GM19025 (cell line): ENCODE measurements around the gene SYNE2.
"Not testable (repeated sequence)": the region's sequence is repeated elsewhere in the genome, so short reads cannot be mapped to it uniquely, and the experiment has no call there.

Experiments
- ATAC-seq: cut with Tn5 transposase; IDR thresholded peaks from one replicate; pipeline ENCODE4 v1.9.1; 2021; ENCODE audit warnings: mild to moderate bottlenecking, low read depth, moderate library complexity; ENCODE audit not compliant: unreplicated experiment

SYNE2 gene

GRCh38 chr14:64012003-64012402, 159.2 kb downstream of the SYNE2 start:
- no peak for ATAC-seq

DNA sequence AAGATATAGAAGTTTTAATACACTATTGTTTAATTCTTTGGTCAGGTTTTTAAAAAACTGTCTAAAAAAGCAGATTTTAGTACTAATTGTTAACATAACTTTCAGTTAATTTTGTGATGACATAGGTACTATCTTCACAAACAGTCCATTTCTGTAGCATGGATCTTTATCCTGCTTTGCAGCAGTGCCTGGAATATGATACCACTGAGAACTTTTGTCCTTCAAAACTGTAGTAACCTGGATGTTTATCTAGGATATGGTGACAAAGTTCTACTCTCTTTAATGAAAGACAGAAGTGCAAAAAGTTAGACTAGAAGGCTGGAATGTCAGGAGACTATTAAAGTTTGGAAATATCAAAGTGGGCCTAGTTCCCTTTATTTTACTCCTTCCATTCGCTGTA, 159.9 kb downstream of the SYNE2 start:
- ATAC-seq: no peak

GRCh38 chr14:64025479-64025878, 172.7 kb downstream of the SYNE2 start:
- no peak for ATAC-seq

- no peak for ATAC-seq
These were observed 173.8 kb downstream of the SYNE2 start for GRCh38 chr14:64026600-64026999.

GRCh38 chr14:64035143-64035542, 182.3 kb downstream of the SYNE2 start:
- no peak for ATAC-seq

DNA sequence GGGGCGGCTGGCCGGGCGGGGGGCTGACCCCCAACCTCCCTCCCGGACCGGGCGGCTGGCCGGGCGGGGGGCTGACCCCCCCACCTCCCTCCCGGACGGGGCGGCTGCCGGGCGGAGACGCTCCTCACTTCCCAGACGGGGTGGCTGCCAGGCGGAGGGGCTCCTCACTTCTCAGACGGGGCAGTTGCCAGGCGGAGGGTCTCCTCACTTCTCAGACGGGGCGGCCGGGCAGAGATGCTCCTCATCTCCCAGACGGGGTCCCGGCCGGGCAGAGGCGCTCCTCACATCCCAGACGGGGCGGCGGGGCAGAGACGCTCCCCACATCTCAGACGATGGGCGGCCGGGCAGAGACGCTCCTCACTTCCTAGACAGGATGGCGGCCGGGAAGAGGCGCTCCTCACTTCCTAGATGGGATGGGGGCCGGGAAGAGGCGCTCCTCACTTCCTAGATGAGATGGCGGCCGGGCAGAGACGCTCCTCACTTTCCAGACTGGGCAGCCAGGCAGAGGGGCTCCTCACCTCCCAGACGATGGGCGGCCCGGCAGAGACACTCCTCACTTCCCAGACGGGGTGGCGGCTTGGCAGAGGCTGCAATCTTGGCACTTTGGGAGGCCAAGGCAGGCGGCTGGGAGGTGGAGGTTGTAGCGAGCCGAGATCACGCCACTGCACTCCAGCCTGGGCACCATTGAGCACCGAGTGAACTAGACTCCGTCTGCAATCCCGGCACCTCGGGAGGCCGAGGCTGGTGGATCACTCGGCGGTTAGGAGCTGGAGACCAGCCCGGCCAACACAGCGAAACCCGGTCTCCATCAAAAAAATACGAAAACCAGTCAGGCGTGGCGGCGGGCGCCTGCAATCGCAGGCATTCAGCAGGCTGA, 185.3 kb downstream of the SYNE2 start:
- ATAC-seq: not testable (repeated sequence)

- ATAC-seq: no peak
These were observed 186.2 kb downstream of the SYNE2 start for GRCh38 chr14:64038841-64039542.

DNA sequence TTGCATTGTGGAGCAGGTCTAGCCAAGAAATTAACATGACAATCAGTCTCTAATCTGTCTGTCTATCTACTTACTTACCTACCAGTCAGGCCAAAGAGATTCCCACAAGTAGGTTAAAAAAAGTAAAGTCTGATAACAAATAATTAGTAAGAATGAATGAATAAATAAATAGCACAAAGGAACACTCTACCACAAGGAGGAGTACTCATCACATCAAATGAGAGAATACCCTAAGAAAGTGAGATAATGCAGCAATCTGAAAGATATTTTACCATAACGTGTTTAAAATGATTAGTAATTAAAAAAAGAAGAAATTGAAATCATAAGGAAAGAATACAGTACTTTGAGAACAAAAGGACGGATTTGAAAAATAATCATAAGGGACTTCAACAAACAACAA, 187.2 kb downstream of the SYNE2 start:
- ATAC-seq: no peak

DNA sequence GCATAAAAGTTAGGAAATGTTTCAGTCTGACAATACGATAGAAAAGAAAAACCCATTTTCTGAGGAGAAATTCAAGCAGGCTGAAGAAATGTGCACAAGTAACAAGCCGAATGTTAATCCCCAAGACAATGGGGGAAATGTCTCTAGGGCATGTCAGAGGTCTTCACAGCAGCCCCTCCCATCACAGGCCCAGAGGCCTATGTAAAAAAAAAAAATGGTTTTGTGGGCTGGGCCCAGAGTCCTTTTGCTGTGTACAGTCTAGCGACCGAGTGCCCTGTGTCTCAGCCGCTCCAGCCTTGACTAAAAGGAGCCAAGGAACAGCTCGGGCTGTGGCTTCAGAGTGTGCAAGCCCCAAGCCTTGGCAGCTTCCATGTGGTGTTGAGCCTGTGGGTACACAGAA, 190.5 kb downstream of the SYNE2 start:
- ATAC-seq: not testable (repeated sequence)

DNA sequence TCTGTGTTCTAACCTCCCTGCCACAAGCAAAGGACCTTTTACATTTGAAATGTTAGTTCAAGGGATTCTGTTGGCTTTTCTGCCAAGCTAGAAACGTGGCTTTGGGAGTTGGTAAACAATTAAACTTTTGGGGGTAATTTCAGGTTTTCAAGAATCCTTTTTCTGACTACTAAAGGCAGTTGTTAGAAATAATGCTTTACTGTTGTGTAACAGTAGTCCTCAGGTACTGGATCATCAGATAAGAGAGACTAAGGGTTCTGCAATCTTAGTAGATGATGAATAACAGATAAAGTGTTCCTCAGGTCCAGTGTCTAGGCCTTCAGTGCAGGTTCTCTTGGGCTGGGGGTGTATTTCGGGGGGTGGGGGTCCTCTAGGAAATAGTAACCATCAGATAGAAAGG, 192.3 kb downstream of the SYNE2 start:
- no peak for ATAC-seq

- ATAC-seq: no peak
These were observed 197.0 kb downstream of the SYNE2 start for GRCh38 chr14:64049616-64050381.

DNA sequence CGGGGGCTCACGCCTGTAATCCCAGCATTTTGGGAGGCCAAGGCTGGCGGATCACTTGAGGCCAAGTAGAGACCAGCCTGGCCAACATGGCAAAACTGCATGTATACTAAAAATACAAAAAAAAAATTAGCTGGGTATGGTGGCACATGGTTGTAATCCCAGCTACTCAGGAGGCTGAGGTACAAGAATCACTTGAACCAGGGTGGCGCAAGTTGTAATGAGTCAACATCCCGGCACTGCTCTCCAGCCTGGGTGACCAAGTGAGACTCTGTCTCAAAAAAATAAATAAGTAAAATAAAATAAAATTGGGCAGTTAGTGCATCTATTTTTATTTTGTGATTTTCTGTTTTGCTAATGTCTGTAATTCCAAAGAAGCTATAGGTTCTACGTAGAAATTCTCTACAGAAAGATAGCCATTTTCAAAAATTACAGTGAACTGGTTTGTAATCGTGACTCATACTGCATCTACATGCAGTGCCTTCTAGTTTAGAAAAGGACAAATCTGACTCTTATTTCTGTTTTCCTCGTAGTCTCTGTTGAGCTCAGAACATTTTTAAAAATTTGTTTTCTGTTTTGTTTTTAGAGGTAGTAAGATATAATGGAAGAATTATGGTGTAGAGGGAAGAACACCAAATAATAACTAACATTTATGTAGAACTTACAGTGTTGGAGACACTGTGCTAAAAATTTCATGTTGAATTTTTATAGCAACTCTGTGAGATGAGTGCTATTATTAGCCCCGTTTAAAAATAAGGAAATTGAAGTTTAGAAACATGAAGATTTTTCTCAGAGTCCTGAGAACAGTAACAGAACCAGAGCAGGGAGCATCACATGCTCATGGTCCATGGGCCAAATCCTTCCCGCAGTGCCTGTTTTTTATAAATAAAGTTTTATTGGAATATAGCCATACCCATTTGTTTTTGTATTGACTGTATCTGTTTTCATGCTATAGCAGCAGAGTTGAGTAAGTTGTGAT, 201.2 kb downstream of the SYNE2 start:
- ATAC-seq: no peak

GRCh38 chr14:64059454-64060198, 206.8 kb downstream of the SYNE2 start:
- ATAC-seq: no peak

DNA sequence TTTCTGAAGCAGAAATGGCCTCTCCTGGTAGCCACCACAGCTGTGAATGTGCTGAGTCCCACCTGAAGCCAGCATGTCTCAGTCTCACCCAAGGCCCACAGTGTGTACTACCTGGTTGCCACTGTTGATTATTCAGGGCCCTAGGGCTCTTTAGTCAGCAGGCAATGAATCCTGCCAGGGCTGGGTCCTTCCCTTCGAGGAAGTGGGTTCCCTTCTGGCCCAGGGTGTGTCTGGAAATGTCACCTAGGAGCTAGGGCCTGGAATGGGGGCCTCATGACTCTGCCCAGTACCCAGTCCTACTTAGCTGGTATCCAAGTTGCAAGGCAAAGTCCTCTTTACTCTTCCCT, 207.4 kb downstream of the SYNE2 start:
- no peak for ATAC-seq

- ATAC-seq: no peak
These were observed 207.9 kb downstream of the SYNE2 start for GRCh38 chr14:64060648-64061096.

- no peak for ATAC-seq
These were observed 208.3 kb downstream of the SYNE2 start for GRCh38 chr14:64061115-64061514.

DNA sequence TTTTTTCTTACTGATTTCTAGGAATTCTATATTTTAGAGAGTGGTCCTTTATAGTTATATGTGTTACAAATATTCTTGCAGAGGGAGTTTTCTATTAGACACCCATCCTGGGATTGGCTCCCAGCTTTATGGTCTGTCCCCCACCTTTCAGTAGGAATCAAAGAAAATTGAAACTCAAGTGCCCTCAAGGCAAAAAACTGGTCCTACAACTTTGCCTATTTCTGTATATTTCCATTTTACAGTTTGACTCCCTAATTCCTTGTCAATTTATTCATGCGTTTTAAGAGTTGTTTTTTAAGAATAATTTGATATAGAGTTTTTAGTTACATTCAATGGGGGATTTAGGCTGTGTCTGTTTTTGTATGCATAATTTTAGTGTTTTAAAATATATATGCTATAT, 208.9 kb downstream of the SYNE2 start:
- ATAC-seq: no peak

- ATAC-seq: no peak
These were observed 209.7 kb downstream of the SYNE2 start for GRCh38 chr14:64062381-64063115.

DNA sequence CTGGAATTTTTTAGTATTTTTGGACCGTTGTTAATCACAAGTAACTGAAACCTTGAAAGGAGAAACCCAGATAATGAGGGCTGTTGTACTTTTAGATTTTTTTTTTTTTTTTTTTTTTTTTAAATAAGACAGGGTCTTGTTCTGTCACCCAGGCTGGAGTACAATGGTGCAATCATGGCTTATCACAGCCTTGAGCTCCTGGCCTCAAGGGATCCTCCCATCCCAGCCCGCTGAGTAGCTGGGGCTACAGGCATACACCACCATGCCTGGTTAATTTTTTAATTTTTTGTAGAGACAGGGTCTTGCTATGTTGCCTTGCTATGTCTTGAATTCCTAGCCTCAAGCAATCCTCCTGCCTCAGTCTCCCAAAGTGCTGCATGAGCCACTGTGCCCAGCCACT, 211.6 kb downstream of the SYNE2 start:
- no peak for ATAC-seq
